Activated CD8-positive, alpha-beta T cell treated with anti-CD3 and anti-CD28 coated beads, Interleukin-2, amount 10 ng/mL, durations not matched to agents 7 days and 5 days (primary cell): ENCODE results near the gene SNF8. TPM values are rescaled to one million over a fixed set of nuclear protein-coding genes. Genes with fewer than 3 reads are reported as not detected.
A peak's percentile ranks its signal among the peaks of the same experiment; 100 is the strongest.

Experiments
- ATAC-seq: fragments of 150-1000 bp; cut with Tn5 transposase; one replicate; pipeline ENCODE4 v1.10.0; 2021; ENCODE audit warnings: moderate library complexity
- CTCF ChIA-PET: fragments of 350-600 bp; sonication (Branson Sonifier 250); formaldehyde crosslinking; loops from one replicate; lab custom pipeline; 2021; ENCODE audit warnings: antibody characterized with exemption; lab: Charles Lee
- POLR2A ChIA-PET: fragments of 350-600 bp; sonication (Branson Sonifier 250); formaldehyde crosslinking; loops from one replicate; lab custom pipeline; 2021; ENCODE audit warnings: antibody characterized with exemption; lab: Charles Lee
- DNase-seq: peaks from one replicate; pipeline ENCODE4 v3.0.0-alpha.2; 2020
- H3K27ac Mint-ChIP-seq: one replicate; pipeline ENCODE4 v1.8.0; 2021; ENCODE audit warnings: mild to moderate bottlenecking, mixed read lengths
- H3K27me3 Mint-ChIP-seq: one replicate; pipeline ENCODE4 v1.8.0; 2021; ENCODE audit warnings: low read depth, mixed read lengths
- H3K36me3 Mint-ChIP-seq: one replicate; pipeline ENCODE4 v1.8.0; 2021; ENCODE audit warnings: low read depth, mixed read lengths
- H3K4me1 Mint-ChIP-seq: one replicate; pipeline ENCODE4 v1.8.0; 2021; ENCODE audit warnings: low read depth, mixed read lengths
- H3K4me3 Mint-ChIP-seq: one replicate; pipeline ENCODE4 v1.8.0; 2021; ENCODE audit warnings: mild to moderate bottlenecking, mixed read lengths
- H3K9me3 Mint-ChIP-seq: one replicate; pipeline ENCODE4 v1.8.0; 2022; ENCODE audit warnings: mixed read lengths; ENCODE audit not compliant: insufficient read depth
- total RNA-seq, 2 experiments: library from RNA; stranded (reverse); gene quantifications; one replicate each; pipeline ENCODE4 v1.2.3, GENCODE V29; 2021

SNF8 gene
- total RNA-seq, 2 experiments from 2014 or later: 124 to 125 TPM

- Mint-ChIP-seq H3K27me3 (no peaks in the 10 kb centered on the region), H3K4me1 (peaks cover 3% of the 10 kb centered on the region), H3K9me3 (no peaks in the 10 kb centered on the region), H3K4me3 (no peak overlapping the region), H3K27ac (no peak overlapping the region), H3K36me3 (peaks cover 77% of the 10 kb centered on the region)
- POLR2A ChIA-PET: interaction anchor here (1.2 to 2.0 kb wide), 3 partner anchors 10 to 15 kb away, joined by 3 to 7 read pairs (median 3); no protein-coding TSS in a partner anchor
- DNase-seq: no peak
- CTCF ChIA-PET: interaction anchor here (1.4 to 2.0 kb wide), 2 partner anchors 51 to 103 kb away, joined by 4 to 5 read pairs; no protein-coding TSS in a partner anchor
- ATAC-seq: no peak
Observed at GRCh38 chr17:48929812-48930165, 14.9 kb downstream of the SNF8 start.

- no peaks in the 10 kb centered on the region for H3K9me3 Mint-ChIP-seq
- DNase-seq (no peak), ATAC-seq (no peak)
- CTCF ChIA-PET: interaction anchor here (1.4 to 2.0 kb wide), 2 partner anchors 50 to 104 kb away, joined by 4 to 5 read pairs; no protein-coding TSS in a partner anchor
- peak overlapping the region; percentile 61 for H3K27ac Mint-ChIP-seq
- peaks cover 3% of the 10 kb centered on the region for H3K4me1 Mint-ChIP-seq
- no peaks in the 10 kb centered on the region for H3K27me3 Mint-ChIP-seq
- H3K36me3 Mint-ChIP-seq: peaks cover 75% of the 10 kb centered on the region
- POLR2A ChIA-PET: interaction anchor here (1.1 to 2.0 kb wide), 4 partner anchors 9 to 183 kb away, joined by 3 to 7 read pairs (median 3); no protein-coding TSS in a partner anchor
- no peak overlapping the region for H3K4me3 Mint-ChIP-seq
Observed at GRCh38 chr17:48928876-48929811, 15.5 kb downstream of the SNF8 start.

DNA sequence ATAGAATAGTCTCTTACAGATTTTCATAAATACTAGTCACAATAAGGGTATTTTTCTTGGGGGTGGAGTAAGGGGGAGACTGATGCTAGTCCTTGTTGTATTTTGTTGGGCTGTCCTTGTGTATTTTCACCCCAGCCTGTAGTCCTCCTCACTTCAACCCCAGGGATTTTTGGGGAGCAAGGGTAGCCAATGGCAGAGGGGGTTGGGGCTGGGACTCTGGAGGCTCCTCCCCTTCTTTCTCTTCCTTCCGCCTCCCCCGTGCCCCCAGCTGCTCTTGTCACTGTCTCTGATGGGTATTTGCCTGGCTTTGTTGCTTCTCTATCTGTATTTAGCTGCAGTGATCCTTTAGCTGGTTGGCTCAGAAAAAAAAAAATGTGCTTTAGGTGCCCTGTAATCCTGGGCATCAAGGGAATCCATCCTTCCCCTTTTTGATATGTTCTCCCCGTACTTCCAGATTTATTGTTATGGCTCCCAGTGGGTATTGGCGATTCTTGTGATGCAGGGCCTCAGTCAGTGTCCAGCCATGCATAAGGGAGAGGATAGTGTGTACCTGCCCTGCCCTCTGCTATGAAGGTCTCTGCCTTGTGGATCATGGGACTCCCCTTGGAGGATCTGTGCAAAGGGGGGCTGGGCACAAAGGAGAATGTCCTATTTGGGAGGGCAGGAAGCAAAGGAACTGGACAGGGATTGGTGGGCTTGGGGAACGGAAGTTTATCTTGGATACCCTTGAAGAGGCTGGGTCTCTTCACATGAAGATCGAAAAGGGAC, 16.5 kb downstream of the SNF8 start:
- Mint-ChIP-seq H3K36me3 (peaks cover 71% of the 10 kb centered on the region), H3K9me3 (no peaks in the 10 kb centered on the region), H3K4me1 (peaks cover 3% of the 10 kb centered on the region), H3K4me3 (no peak overlapping the region), H3K27me3 (no peaks in the 10 kb centered on the region), H3K27ac (no peak overlapping the region)
- POLR2A ChIA-PET: interaction anchor here (1.1 kb wide), 1 partner anchor 182 kb away, joined by 3 read pairs; no protein-coding TSS in a partner anchor
- no peak for ATAC-seq
- DNase-seq: no peak
- CTCF ChIA-PET: no interaction called here

DNA sequence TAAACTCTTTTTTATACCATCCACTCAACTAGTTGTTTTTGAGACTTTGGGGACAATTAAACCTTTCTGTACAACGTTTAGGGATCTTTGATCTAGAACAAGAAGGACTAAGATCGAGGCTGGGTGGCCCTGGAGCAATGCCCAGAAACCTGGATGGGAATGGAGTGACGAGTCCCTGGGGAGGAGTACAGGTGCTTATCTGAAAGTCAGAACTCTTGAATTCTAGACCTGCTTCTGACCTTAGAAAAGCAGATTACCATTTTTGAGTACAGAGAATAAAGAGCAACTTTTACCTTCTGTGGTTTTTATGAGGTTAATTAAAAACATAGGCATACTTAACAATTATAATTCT, 18.7 kb downstream of the SNF8 start:
- DNase-seq (no peak), ATAC-seq (no peak)
- POLR2A ChIA-PET: no interaction called here
- H3K4me1 Mint-ChIP-seq: peaks cover 3% of the 10 kb centered on the region
- H3K27me3 Mint-ChIP-seq: no peaks in the 10 kb centered on the region
- no peaks in the 10 kb centered on the region for H3K9me3 Mint-ChIP-seq
- H3K36me3 Mint-ChIP-seq: peaks cover 70% of the 10 kb centered on the region
- CTCF ChIA-PET: no interaction called here
- no peak overlapping the region for H3K27ac Mint-ChIP-seq
- H3K4me3 Mint-ChIP-seq: no peak overlapping the region

- no peak overlapping the region for H3K4me3 Mint-ChIP-seq
- no peaks in the 10 kb centered on the region for H3K27me3 Mint-ChIP-seq
- peak overlapping the region; percentile 30 for H3K27ac Mint-ChIP-seq
- H3K9me3 Mint-ChIP-seq: no peaks in the 10 kb centered on the region
- ChIA-PET POLR2A (no interaction called here), CTCF (no interaction called here)
- ATAC-seq: no peak
- peaks cover 71% of the 10 kb centered on the region for H3K36me3 Mint-ChIP-seq
- peaks cover 3% of the 10 kb centered on the region for H3K4me1 Mint-ChIP-seq
- no peak for DNase-seq
Observed at GRCh38 chr17:48925251-48925990, 19.2 kb downstream of the SNF8 start.

GRCh38 chr17:48915459-48916282, 29.0 kb downstream of the SNF8 start:
- no peaks in the 10 kb centered on the region for H3K9me3 Mint-ChIP-seq
- peaks cover 51% of the 10 kb centered on the region for H3K4me1 Mint-ChIP-seq
- peaks cover 81% of the 10 kb centered on the region for H3K36me3 Mint-ChIP-seq
- ChIA-PET POLR2A (interaction anchor here (0.6 to 2.7 kb wide), 5 partner anchors 15 to 1071 kb away, joined by 3 to 7 read pairs (median 4); no protein-coding TSS in a partner anchor), CTCF (interaction anchor here (0.6 to 1.7 kb wide), 6 partner anchors 22 to 65 kb away, joined by 3 to 4 read pairs (median 3); partner anchors contain the start of gene ATP5MC1)
- peak; percentile 38 for DNase-seq
- peak overlapping the region; percentile 54 for H3K4me3 Mint-ChIP-seq
- ATAC-seq: peak; percentile 88
- H3K27ac Mint-ChIP-seq: peak overlapping the region; percentile 85
- no peaks in the 10 kb centered on the region for H3K27me3 Mint-ChIP-seq

DNA sequence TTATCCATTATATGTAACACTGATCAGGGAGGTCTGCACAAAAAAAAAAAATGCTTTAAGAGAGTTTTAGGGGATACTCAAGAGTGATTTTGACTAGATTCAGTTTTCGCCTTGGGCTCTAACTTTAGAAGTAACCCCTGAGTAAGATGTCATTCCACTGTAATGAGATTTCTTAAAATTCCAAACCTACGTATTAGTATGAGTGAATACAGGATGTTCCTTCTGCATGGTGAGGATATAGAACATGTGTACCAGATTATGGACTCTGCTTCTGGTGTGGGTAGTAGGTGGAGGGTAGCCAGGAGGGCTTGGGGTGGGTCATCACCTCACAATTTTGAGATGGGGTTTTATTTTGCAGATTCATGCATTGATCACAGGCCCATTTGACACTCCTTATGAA, 32.2 kb downstream of the SNF8 start:
- peaks cover 75% of the 10 kb centered on the region for H3K36me3 Mint-ChIP-seq
- H3K9me3 Mint-ChIP-seq: no peaks in the 10 kb centered on the region
- DNase-seq: no peak
- CTCF ChIA-PET: no interaction called here
- no peak for ATAC-seq
- peaks cover 72% of the 10 kb centered on the region for H3K4me1 Mint-ChIP-seq
- no peak overlapping the region for H3K4me3 Mint-ChIP-seq
- no peaks in the 10 kb centered on the region for H3K27me3 Mint-ChIP-seq
- POLR2A ChIA-PET: no interaction called here
- H3K27ac Mint-ChIP-seq: no peak overlapping the region

DNA sequence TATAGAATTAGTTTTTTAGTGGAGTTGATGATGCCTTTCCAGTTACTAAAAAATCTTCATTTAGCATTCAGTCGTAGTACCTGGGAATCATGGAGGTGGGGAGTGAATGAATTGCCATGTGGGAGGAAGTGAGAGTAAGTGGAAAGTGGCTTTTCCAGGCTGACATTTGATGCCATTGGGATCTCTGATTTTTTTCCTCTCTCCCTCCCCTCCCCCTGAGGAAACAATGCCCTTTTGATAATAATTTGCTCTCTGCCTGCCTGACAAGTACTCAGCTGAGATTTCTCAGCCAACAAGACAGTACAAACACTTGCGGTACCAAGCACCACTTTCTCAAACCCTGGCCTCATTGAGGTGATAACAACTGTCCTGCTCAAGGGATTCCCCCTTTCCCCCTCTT, 34.3 kb downstream of the SNF8 start:
- ChIA-PET POLR2A (interaction anchor here (0.6 to 0.8 kb wide), 3 partner anchors 17 to 34 kb away, joined by 3 read pairs; partner anchors contain the start of genes ATP5MC1 and SNF8), CTCF (interaction anchor here (0.7 to 1.8 kb wide), 2 partner anchors 9 to 186 kb away, joined by 3 to 4 read pairs; no protein-coding TSS in a partner anchor)
- peaks cover 68% of the 10 kb centered on the region for H3K4me1 Mint-ChIP-seq
- DNase-seq (no peak), ATAC-seq (no peak)
- no peak overlapping the region for H3K27ac Mint-ChIP-seq
- peak overlapping the region; percentile 99 for H3K4me3 Mint-ChIP-seq
- H3K9me3 Mint-ChIP-seq: no peaks in the 10 kb centered on the region
- H3K36me3 Mint-ChIP-seq: peaks cover 58% of the 10 kb centered on the region
- H3K27me3 Mint-ChIP-seq: no peaks in the 10 kb centered on the region

DNA sequence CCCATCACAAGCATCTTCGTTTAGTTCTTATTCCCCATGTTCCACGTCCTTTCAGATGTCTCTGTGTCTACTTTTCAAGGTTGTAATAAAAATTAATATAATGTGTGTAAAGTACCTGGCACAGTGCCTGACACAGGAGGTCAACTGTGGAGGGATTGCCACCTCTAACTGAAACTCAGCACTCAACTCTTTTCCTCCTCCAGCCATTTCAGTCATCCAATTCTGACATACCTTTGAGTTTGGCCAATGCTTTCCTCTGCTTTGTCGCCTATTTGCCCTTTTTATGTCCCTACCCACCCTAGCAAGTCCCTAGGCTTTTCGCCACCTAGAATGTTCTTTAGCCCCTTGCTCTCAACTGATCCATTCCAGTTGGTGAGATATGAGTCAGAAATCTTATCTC, 34.9 kb downstream of the SNF8 start:
- Mint-ChIP-seq H3K4me3 (peak overlapping the region; percentile 99), H3K27me3 (no peaks in the 10 kb centered on the region), H3K36me3 (peaks cover 53% of the 10 kb centered on the region), H3K9me3 (no peaks in the 10 kb centered on the region), H3K4me1 (peaks cover 63% of the 10 kb centered on the region), H3K27ac (peak overlapping the region; percentile 97)
- ChIA-PET CTCF (interaction anchor here (1.8 to 2.9 kb wide), 3 partner anchors 16 to 185 kb away, joined by 4 to 15 read pairs (median 11); partner anchors contain the start of gene ATP5MC1), POLR2A (interaction anchor here (0.7 to 2.9 kb wide), 3 partner anchors 16 to 162 kb away, joined by 3 to 46 read pairs (median 20); partner anchors contain the start of genes ATP5MC1 and SNF8)
- no peak for ATAC-seq
- DNase-seq: no peak

DNA sequence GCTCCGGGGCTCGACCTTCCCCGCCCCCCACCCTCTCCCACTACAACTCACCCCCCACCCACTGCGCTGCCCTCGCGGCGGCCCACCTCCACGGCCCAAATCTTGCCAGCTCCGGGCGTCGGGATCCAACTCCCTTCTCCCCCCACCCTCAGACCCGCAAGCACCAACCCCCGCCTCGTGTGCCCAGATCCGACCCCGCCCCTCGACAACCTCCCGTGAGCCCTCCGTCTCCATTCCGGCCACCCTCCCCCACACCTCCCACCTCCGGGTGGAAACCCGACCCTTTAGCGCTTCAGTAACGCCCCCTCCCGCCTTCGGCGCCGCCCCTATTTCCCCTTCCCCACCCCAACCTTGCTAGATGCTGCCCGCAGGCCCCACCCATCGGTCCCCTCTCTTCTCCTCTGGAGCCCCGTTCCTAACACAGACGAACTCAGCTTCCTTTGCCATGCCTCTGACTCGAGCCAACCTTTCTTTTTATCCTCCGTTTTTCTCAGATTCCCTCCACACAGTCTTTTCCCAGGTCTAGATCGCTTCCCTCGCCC, 35.7 kb downstream of the SNF8 start:
- peaks cover 54% of the 10 kb centered on the region for H3K4me1 Mint-ChIP-seq
- DNase-seq: peak; percentile 95

More for the DNA sequence above, 35.7 kb downstream of the SNF8 start:
- Mint-ChIP-seq H3K4me3 (peak overlapping the region; percentile 99), H3K36me3 (peaks cover 45% of the 10 kb centered on the region), H3K9me3 (no peaks in the 10 kb centered on the region), H3K27ac (peak overlapping the region; percentile 97), H3K27me3 (no peaks in the 10 kb centered on the region)
- ATAC-seq: peak; percentile 43
- CTCF ChIA-PET: interaction anchor here (1.3 to 2.9 kb wide), 4 partner anchors 15 to 124 kb away, joined by 4 to 15 read pairs (median 10); partner anchors contain the start of gene ATP5MC1
- POLR2A ChIA-PET: interaction anchor here (0.7 to 2.9 kb wide), 5 partner anchors 12 to 454 kb away, joined by 3 to 46 read pairs (median 3); partner anchors contain the start of genes ATP5MC1 and SNF8
